Activated T-helper 1 cell treated with Interleukin-2 at 50 U/mL for 16 hours (primary cell): ENCODE measurements around the gene DNAH8.
"Not testable (repeated sequence)": the region's sequence is repeated elsewhere in the genome, so short reads cannot be mapped to it uniquely, and the experiment has no call there.

Source experiments
- DNase-seq: peaks from one replicate; pipeline ENCODE4 v3.0.0-alpha.2; 2020; ENCODE audit warnings: low read depth

DNAH8 gene

GRCh38 chr6:38715016-38715689, at the start of gene DNAH8:
Gene DNAH8 (plus strand): TSS chr6:38715311. CDS start chr6:38722810, 7,499 bp downstream.
- no peak for DNase-seq

- DNase-seq, result no peak
Observed at GRCh38 chr6:38671885-38672467, 43.1 kb upstream of the DNAH8 start.

- DNase-seq, result no peak
Observed at GRCh38 chr6:38673397-38674165, 41.5 kb upstream of the DNAH8 start.

- DNase-seq, result no peak
Observed at GRCh38 chr6:38676236-38676973, 38.7 kb upstream of the DNAH8 start.

- DNase-seq, result no peak
Observed at GRCh38 chr6:38676974-38677544, 38.1 kb upstream of the DNAH8 start.

- no peak for DNase-seq
Observed at GRCh38 chr6:38678178-38678760, 36.8 kb upstream of the DNAH8 start.

GRCh38 chr6:38679668-38680067, 35.4 kb upstream of the DNAH8 start:
- DNase-seq, result no peak

GRCh38 chr6:38681850-38682249, 33.3 kb upstream of the DNAH8 start:
- no peak for DNase-seq

GRCh38 chr6:38684237-38684636, 30.9 kb upstream of the DNAH8 start:
- DNase-seq, result no peak

GRCh38 chr6:38684904-38685303, 30.2 kb upstream of the DNAH8 start:
- no peak for DNase-seq

GRCh38 chr6:38686270-38687042, 28.7 kb upstream of the DNAH8 start:
- DNase-seq, result no peak

- no peak for DNase-seq
Observed at GRCh38 chr6:38687043-38687353, 28.1 kb upstream of the DNAH8 start.

GRCh38 chr6:38687549-38687948, 27.6 kb upstream of the DNAH8 start:
- no peak for DNase-seq

- DNase-seq, result no peak
Observed at GRCh38 chr6:38688579-38689087, 26.5 kb upstream of the DNAH8 start.

GRCh38 chr6:38695227-38695900, 19.7 kb upstream of the DNAH8 start:
- DNase-seq, result no peak

GRCh38 chr6:38695933-38696332, 19.2 kb upstream of the DNAH8 start:
- no peak for DNase-seq

- DNase-seq, result no peak
Observed at GRCh38 chr6:38696345-38696744, 18.8 kb upstream of the DNAH8 start.

GRCh38 chr6:38697846-38698245, 17.3 kb upstream of the DNAH8 start:
- DNase-seq, result no peak

GRCh38 chr6:38699702-38700101, 15.4 kb upstream of the DNAH8 start:
- DNase-seq, result not testable (repeated sequence)

- no peak for DNase-seq
Observed at GRCh38 chr6:38701551-38701950, 13.6 kb upstream of the DNAH8 start.
